NCI-H226 (cell line): ENCODE results near the gene FSTL1.

Source experiments
- DNase-seq: peaks from one replicate; pipeline ENCODE4 v3.0.0-alpha.2; 2015

FSTL1 gene

GRCh38 chr3:120438665-120439370 lies 12.0 kb downstream of the FSTL1 start:
- DNase-seq = no peak

- no peak for DNase-seq
These were observed 12.6 kb downstream of the FSTL1 start for GRCh38 chr3:120438216-120438615.

- no peak for DNase-seq
These were observed 13.2 kb downstream of the FSTL1 start for GRCh38 chr3:120437559-120437958.

GRCh38 chr3:120436523-120437050 lies 14.2 kb downstream of the FSTL1 start:
- no peak for DNase-seq

- DNase-seq = peak; percentile 52
These were observed 15.2 kb downstream of the FSTL1 start for GRCh38 chr3:120435621-120436020.

DNA sequence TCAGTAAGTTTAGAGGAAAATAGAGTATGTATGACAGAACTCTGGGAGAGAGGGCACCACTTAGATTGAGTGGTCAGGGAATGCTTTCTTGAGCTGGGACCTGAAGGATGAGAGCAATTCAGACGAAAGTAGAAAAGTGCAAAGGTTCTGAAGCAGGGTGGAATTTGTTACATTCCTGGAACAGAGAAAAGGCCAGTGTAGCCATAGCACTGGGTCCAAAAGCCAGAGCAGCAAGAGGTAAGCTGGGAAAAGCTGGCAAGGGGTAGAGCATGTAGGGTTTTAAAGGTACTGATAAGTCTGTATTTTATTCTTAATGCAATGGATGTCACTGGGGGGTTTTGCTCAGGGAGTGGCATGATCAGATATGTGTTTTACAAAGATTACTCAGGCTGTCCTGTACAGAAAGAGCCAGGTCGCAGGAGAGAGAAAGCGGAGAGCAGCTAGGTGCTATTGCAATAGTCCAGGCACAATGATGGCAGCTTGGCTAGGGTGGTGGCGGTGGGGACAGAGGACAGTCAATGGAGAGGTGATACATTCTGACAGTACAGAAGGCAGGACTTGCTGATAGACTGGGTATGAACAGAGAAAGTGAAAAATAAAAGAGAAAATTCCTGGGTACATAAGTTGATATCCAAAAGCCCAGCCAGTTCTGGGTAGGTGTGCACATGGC lies 17.0 kb downstream of the FSTL1 start:
- DNase-seq = no peak

DNA sequence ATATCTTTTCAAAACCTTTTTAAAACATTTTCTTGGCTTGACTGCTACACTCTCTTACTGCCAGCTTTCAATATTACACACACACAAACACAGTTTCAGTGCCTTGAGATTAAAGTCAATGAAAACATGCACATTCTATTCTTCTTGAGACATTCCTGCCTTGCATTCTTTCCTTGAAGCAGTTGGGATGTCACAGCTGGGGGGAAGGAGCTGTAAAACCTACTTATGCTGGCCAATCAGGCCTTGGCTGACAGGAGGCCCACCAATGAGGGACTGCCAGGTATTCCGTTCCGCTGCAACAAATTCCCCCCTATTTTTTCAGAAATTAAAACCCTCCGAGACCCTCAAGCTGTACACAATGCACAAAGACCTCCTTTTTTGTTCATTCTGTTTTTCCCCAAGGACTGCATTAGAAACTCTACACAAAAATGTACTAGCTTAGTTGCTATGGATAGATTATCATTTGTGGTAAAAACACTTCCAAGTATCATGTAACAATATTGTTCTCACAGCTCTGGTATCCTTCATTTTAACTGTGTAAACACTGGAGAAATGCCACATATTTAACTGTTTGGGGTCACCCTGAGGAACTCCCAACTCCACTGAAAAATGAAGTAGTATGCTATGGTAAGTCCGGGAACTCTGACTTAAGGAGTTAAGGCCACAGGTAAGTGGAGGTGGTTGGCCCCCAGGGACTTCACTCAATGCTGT lies 18.5 kb downstream of the FSTL1 start:
- DNase-seq = peak; percentile 40

GRCh38 chr3:120429921-120430361 lies 20.9 kb downstream of the FSTL1 start:
- no peak for DNase-seq

DNA sequence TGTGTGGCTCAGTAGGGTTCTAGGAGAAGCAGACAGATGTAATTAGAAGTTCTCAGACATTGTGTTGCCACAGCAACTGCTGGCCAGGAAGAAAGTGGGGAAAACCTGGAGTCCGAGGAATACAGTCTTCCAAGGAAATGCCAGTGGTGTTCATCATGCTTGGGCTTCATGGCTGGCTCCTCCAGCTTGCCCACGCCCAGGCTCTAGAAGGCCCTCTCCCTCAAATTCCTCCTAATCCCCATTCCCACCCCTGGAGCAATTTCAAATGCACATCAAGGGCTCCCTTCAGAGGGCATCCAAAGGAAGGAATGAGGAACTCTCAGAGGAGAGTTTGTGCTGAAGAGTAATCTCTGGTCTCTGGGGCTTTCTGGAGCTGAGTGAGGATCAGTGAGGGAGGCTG lies 21.9 kb downstream of the FSTL1 start:
- peak; percentile 57 for DNase-seq

GRCh38 chr3:120427201-120427600 lies 23.6 kb downstream of the FSTL1 start:
- DNase-seq = no peak

DNA sequence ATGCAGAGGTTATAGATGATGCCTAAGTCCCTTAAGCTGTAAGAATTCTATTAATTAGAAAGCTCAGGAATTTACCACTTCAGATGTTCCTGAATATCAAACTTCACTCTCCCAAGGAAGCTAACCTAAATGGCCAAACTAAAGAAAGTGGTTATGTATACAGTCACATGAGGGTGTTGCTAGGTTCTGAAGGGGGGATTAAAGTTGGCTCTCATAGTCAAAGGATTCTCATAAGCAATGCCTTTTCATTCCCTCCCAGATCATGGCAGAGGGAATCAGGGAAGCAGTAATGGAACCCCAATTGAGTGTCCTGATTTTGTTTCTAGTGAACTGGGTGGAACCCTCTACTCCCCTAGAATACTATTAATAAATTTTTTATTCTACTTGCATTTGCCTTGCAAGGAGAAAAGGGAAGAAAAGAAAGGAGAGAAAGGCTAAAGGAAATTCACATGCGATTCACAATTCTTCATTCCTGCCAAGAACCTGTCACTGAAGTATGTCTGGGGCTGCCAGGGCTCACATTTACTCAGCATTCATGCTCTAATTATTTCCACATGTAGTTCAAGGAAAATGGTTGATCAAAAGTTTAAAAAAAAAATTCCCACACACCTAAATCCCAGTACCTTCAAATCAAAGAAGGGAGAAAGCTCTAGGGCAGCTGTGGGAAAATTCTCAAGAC lies 25.1 kb downstream of the FSTL1 start:
- peak; percentile 48 for DNase-seq

DNA sequence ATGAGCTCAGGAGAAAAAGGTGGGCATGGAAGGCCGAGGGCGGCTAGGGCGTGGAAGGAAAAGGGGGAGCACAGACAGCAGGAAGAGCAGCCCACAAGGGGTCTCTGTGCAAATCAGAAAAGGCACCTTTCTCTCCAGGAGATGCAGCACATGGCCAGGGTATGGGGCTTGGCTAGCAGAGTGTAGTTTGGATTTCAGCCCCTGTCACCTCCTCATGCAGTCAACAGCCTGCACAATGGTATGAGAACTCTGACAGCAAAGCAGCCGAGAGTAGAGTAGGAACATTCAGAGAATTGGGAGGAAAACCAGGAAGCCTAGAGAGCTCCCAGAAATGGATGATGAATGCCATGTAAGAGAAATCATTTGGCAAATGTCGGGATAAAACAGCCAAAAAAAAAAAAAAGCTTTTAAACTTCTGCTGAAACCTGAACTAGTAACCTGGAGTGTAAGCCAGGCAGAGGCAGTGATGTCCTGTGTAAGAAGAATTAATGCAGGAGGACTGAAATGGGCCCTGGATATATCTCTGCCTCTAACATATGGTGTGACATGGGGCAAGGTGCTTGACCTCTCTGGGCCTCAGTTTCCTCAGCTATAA lies 25.7 kb downstream of the FSTL1 start:
- no peak for DNase-seq

DNA sequence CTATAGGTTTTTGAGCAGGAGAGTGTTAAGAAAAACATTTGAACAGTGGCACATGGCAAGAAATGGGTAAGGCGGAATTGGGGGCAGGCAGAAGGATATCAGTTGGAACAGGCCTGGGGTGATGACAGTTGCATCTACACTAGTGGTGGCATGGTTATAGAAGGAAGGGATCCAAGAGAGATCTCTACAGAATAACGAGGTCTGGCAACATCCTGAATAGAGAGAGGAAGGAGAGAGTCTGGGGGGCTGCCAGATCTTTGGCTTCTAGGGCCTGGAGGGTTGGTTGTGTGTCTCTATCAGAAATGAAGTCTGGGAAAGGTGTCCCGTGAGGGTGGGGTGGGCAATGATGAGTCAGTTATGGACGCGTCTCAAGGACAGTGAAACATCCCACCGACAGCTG lies 26.3 kb downstream of the FSTL1 start:
- DNase-seq = no peak

DNA sequence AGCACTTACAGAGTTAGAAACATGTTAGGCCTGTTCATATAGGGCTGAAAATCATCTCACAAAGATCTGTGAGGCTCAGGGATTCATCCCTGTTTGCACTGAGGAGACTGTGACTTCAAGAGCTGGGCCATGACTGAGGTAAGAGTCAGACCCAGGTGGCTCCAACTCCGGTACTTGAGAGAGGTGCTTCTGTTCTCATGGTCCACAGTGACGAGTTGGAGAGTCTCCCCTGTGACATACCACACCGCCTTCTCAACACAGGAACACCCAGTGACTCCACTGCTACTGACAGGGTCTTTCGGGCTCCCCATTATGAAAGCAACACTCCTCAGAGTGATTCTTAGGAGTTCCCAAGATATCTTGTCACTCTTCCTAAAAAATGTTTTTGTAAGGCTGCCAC lies 27.4 kb downstream of the FSTL1 start:
- no peak for DNase-seq

- DNase-seq = no peak
These were observed 28.9 kb downstream of the FSTL1 start for GRCh38 chr3:120421926-120422325.

DNA sequence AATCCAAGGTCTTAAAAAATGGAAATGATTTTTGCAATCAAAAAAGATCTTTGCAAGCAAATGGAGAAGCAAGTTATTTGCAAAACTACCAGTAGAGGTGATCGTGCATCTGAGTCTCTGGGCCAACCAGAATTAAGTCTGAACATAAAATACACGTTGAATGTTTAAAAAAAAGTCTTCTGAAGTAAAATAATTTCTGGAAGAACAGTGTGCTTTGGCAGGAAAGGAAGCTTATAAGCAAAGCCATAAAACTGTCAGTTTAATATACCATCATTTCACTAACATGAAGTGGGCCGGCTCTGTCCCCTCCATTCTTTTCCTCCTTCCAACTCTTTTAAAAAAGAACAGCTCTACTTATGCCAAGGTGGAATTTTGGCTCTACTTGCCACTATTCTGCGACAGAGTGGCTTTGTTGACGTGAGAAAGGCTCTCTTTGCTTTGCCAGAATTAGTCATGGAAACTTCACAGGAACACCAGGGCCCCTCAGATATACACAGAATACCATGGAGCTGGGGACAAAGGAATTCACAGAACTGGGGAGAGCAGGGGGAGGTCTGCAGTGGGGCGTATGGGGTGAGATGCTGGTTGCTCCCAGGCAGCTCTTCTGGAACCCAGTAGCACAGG lies 29.8 kb downstream of the FSTL1 start:
- DNase-seq = no peak

- DNase-seq = no peak
These were observed 30.4 kb downstream of the FSTL1 start for GRCh38 chr3:120420360-120420759.

- no peak for DNase-seq
These were observed 31.0 kb downstream of the FSTL1 start for GRCh38 chr3:120419797-120420196.

- no peak for DNase-seq
These were observed 31.8 kb downstream of the FSTL1 start for GRCh38 chr3:120418866-120419490.

DNA sequence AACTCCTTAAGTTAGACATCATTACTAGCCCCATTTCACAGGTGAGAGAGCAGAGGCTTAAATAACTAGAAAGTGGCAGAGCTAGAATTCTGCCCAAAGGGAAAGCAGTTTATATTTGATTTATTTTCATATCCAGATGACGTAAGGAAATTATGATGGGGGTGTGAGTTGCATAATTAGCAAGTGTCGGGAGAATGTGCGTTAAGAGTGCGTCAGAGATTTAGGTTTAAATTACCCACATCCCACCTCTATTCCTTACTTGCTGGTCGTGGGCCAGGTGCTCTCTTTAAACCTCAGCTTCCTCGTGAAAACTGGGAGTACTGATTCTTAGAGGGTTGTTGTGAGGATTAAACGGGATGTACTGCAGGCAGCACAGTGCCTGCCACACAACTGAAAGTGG lies 32.3 kb downstream of the FSTL1 start:
- no peak for DNase-seq

GRCh38 chr3:120417272-120417911 lies 33.4 kb downstream of the FSTL1 start:
- peak; percentile 79 for DNase-seq
